HFFc6 (cell line): Measurements from ENCODE around the gene GNPTG. TPM values are rescaled to one million over a fixed set of nuclear protein-coding genes. Genes with fewer than 3 reads are reported as not detected.
A peak's percentile ranks its signal among the peaks of the same experiment; 100 is the strongest.

ENCODE experiments used
- DNase-seq: peaks from one replicate; pipeline ENCODE4 v3.0.0-alpha.2; 2018
- H3K27ac Mint-ChIP-seq: 2 replicates; pipeline ENCODE4 v1.8.0; 2020; ENCODE audit warnings: mild to moderate bottlenecking, mixed read lengths
- H3K27me3 Mint-ChIP-seq: 2 replicates; pipeline ENCODE4 v1.8.0; 2021; ENCODE audit warnings: mild to moderate bottlenecking, moderate library complexity, mixed read lengths; ENCODE audit not compliant: insufficient read depth
- H3K36me3 Mint-ChIP-seq: 2 replicates; pipeline ENCODE4 v1.8.0; 2021; ENCODE audit warnings: low read depth, mixed read lengths
- H3K4me1 Mint-ChIP-seq: 2 replicates; pipeline ENCODE4 v1.8.0; 2020; ENCODE audit warnings: low read depth, mixed read lengths
- H3K4me3 Mint-ChIP-seq: 2 replicates; pipeline ENCODE4 v1.8.0; 2020; ENCODE audit warnings: mild to moderate bottlenecking, moderate library complexity, mixed read lengths
- H3K9me3 Mint-ChIP-seq: 2 replicates; pipeline ENCODE4 v1.8.0; 2020; ENCODE audit warnings: mild to moderate bottlenecking, mixed read lengths
- total RNA-seq, 6 experiments: library from RNA; stranded (reverse); fragmentation: NEBNext Ultra II Directional; extraction: Animal tissue kit (Norgen Biotek cat#: 25700); gene quantifications; 2 replicates in 1 of 6; 3 replicates in 5 of 6; pipeline ENCODE4 v1.2.3, GENCODE V29; 2021
- TF ChIP-seq, protein P1 (sequence below): fragments of 200-600 bp; sonication (generic); IDR thresholded peaks from 2 replicates; pipeline ENCODE4 v1.5.0; 2021; ENCODE audit warnings: antibody characterized with exemption, mild to moderate bottlenecking

GNPTG gene
- total RNA-seq, 6 experiments from 2014 or later, result 46.8 to 68.1 (median 52.6) TPM

DNA sequence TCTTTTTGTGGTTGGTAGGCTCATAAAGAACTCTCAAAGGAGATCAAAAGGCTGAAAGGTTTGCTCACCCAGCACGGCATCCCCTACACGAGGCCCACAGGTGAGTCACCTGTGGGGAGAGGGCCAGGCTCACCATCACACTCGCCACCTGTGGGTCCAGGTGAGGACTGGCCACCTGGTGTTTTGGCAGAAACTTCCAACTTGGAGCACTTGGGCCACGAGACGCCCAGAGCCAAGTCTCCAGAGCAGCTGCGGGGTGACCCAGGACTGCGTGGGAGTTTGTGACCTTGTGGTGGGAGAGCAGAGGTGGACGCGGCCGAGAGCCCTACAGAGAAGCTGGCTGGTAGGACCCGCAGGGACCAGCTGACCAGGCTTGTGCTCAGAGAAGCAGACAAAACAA lies 11.1 kb downstream of the GNPTG start:
- no peak overlapping the region for H3K4me3 Mint-ChIP-seq
- DNase-seq, result no peak
- TF ChIP-seq, protein P1, sequence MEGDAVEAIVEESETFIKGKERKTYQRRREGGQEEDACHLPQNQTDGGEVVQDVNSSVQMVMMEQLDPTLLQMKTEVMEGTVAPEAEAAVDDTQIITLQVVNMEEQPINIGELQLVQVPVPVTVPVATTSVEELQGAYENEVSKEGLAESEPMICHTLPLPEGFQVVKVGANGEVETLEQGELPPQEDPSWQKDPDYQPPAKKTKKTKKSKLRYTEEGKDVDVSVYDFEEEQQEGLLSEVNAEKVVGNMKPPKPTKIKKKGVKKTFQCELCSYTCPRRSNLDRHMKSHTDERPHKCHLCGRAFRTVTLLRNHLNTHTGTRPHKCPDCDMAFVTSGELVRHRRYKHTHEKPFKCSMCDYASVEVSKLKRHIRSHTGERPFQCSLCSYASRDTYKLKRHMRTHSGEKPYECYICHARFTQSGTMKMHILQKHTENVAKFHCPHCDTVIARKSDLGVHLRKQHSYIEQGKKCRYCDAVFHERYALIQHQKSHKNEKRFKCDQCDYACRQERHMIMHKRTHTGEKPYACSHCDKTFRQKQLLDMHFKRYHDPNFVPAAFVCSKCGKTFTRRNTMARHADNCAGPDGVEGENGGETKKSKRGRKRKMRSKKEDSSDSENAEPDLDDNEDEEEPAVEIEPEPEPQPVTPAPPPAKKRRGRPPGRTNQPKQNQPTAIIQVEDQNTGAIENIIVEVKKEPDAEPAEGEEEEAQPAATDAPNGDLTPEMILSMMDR, result no peak
- no peaks in the 10 kb centered on the region; the same call in 1 of the 2 replicates for H3K36me3 Mint-ChIP-seq
- no peak overlapping the region; the same call in 1 of the 2 replicates for H3K27ac Mint-ChIP-seq
- H3K4me1 Mint-ChIP-seq, result peaks cover 9% of the 10 kb centered on the region
- H3K9me3 Mint-ChIP-seq, result no peaks in the 10 kb centered on the region
- peaks cover 5% of the 10 kb centered on the region; the same call in 1 of the 2 replicates for H3K27me3 Mint-ChIP-seq

DNA sequence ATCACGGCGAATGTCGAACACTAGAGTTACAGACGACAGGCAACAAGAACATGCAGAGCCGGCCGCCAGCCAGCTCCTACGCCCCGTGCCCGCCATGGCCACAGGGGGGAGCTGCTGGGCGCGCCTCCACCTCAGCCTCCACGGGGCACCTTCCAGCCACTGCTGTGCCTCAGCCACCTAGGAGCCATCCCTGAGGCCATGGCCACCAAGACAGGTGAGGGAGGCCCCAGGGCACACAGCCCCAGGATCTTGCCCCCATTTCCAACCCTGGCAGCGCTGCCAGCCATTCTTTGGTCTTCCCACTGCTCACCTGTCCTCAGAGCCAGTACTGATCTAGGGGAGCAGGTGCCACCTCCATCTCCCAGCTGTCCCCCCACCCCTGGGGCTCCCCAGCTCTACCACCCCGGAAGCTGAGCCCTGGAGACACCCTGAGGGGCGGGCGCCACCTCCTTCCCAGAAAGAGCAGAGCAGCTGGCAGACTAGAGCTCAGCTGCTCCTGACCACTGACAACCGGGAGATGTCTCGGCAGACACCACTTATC lies 11.8 kb downstream of the GNPTG start:
- peaks cover 2% of the 10 kb centered on the region for H3K4me1 Mint-ChIP-seq
- H3K9me3 Mint-ChIP-seq, result no peaks in the 10 kb centered on the region
- no peaks in the 10 kb centered on the region; the same call in 1 of the 2 replicates for H3K36me3 Mint-ChIP-seq
- no peak overlapping the region for H3K27ac Mint-ChIP-seq
- H3K4me3 Mint-ChIP-seq, result no peak overlapping the region
- TF ChIP-seq, protein P1, result peak; percentile 82
- H3K27me3 Mint-ChIP-seq, result peaks cover 2% of the 10 kb centered on the region; the same call in 1 of the 2 replicates
- peak; percentile 5 for DNase-seq

DNA sequence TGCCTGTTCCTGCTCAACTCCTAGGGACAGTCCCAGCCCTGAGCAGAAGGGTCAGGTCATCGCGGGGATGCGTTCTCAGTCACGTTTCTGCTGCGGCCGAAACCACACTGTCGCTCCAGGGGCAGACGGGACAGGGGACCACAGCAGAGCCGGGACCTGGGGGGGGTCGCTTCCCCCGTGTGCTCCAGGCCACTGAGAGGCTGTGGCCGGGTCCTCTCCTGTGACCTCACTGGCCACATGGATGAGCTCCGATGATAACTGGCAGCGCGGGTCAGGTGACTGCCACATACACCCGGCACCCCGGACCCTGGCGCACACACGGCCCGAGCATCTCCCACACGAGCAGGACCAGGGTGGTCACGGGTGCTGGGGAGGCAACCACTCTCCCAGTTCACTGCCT lies 12.8 kb downstream of the GNPTG start:
- H3K4me1 Mint-ChIP-seq, result no peaks in the 10 kb centered on the region
- TF ChIP-seq, protein P1, result no peak
- peaks cover 2% of the 10 kb centered on the region; the same call in 1 of the 2 replicates for H3K27me3 Mint-ChIP-seq
- DNase-seq, result no peak
- no peak overlapping the region for H3K4me3 Mint-ChIP-seq
- no peaks in the 10 kb centered on the region; the same call in 1 of the 2 replicates for H3K36me3 Mint-ChIP-seq
- no peak overlapping the region for H3K27ac Mint-ChIP-seq
- H3K9me3 Mint-ChIP-seq, result no peaks in the 10 kb centered on the region

DNA sequence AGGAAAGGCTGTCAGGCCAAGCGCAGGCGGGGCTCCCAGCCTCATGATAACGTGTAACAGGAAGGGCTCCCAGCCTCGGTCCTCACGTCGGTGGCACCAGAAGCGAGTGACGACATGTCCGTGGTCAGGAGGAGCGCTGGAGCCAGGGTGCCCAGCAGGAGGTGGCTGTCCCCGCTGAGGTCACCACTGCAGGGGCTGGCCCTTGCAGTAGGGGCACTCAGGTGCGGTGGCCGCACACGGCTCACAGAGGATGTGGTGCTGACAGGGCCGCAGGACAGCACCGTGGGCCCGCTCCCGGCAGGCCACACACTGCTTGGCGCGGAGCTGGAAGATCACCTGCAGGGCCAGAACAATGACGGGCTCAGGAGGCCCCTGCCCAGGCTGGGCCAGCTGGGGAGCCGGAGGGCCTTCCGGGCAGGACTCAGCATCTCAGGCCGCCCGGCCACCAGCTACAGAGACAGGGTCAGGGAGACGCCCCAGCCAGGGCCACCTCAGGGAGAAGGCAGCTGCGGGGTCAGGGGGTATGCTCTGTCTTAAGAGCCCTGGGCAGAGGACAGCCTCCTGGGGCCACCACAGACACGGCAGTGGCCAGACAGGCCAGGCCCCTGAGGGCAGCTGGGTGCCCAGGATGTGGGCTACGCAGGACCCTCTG lies 14.5 kb downstream of the GNPTG start:
- H3K4me1 Mint-ChIP-seq, result no peaks in the 10 kb centered on the region
- no peaks in the 10 kb centered on the region for H3K9me3 Mint-ChIP-seq
- no peak for DNase-seq
- H3K4me3 Mint-ChIP-seq, result no peak overlapping the region
- H3K36me3 Mint-ChIP-seq, result no peaks in the 10 kb centered on the region; the same call in 1 of the 2 replicates
- no peaks in the 10 kb centered on the region for H3K27me3 Mint-ChIP-seq
- no peak overlapping the region for H3K27ac Mint-ChIP-seq
- TF ChIP-seq, protein P1, result no peak

DNA sequence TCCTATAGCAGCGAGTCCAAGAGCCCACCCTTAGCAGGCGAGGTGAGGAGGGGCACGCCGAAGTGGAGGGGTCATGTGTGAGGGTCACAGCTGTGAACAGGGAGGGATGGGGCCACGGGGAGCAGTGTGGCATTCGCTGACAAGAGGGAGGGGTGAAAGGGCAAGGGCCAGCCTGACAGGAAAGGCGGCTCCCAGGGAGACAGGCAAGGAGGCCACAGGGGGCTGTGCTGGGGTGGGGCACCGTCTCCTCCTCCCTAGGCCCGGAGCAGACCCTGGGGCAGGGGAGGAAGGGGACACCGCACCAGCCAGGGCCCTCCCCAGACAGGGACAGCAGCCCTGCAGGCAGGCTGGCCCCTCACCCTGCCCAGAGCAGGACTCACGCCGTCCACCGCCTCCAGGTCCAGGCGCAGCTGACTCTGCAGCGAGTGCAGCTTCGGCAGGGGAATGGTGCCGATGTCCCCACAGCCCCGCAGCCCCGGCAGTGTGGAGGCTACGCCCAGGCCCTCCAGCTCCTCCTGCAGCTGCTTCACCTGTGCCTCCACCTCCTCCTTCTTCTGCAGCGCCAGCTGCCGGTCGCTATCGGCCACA lies 15.1 kb downstream of the GNPTG start:
- Mint-ChIP-seq H3K9me3 (no peaks in the 10 kb centered on the region), H3K4me1 (no peaks in the 10 kb centered on the region), H3K36me3 (no peaks in the 10 kb centered on the region; the same call in 1 of the 2 replicates), H3K4me3 (no peak overlapping the region), H3K27me3 (no peaks in the 10 kb centered on the region; the same call in 1 of the 2 replicates), H3K27ac (no peak overlapping the region)
- TF ChIP-seq, protein P1, result no peak
- no peak for DNase-seq
